ENCODE results near the gene ESPL1.

- TF ChIP-seq POLR2A (IDR thresholded peaks at IDR 0.05) (no peak), CTCF (IDR thresholded peaks at IDR 0.05) (no peak)
Observed at GRCh38 chr12:53255996-53256395, 12.1 kb upstream of the ESPL1 start.

Measured in adrenal gland (tissue), 5 donors.